Effector CD4-positive, alpha-beta T cell (primary cell): ENCODE data around the gene UNKL.

ENCODE experiments used
- DNase-seq: peaks from one replicate; pipeline ENCODE4 v3.0.0-alpha.2; 2020
- total RNA-seq: gene quantifications from one replicate; lab custom pipeline; 2026; lab: John Stamatoyannopoulos, UW

UNKL gene
- total RNA-seq, result 54.8 reads per million, percentile 70 among the genes with 10 or more reads in this experiment

DNA sequence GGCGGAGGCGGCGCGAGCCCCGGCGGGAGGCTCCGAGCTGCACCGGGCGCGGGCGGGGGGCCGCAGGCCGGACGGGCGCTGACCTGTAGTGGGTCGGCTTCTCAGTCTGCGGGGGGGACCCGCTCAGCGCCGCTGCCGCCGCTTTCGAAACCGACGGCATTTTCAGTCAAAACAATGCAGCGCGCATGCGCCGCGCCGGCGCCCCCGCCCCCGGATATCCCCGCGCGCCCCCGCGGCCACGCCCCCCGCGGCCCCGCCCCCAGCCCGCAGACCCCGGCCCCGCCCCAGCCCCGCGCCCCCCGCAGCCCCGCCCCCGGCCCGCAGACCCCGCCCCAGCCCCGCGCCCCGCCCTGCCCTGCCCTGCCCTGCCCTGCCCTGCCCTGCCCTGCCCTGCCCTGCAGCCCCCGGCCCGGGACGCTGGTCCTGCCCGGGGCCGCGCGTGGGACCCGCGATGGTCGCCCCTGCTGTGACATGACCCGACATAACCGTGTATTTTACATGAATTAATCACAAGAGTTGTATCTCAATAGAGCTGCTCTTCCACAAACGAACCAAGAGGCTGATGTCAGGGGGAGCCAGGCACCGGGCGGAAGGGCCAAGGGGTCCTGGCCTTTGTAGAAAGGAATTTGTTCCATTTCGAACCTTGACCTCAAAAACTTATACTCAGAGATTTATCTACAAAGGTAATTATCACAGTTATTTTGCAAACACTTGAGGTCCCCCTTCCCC, at the start of gene UNKL:
Gene UNKL, minus strand, starts transcription at position 173 of the 729 bp plus-strand sequence. Its CDS starts 13 bp downstream, at position 160.
- DNase-seq, result peak; percentile 78

DNA sequence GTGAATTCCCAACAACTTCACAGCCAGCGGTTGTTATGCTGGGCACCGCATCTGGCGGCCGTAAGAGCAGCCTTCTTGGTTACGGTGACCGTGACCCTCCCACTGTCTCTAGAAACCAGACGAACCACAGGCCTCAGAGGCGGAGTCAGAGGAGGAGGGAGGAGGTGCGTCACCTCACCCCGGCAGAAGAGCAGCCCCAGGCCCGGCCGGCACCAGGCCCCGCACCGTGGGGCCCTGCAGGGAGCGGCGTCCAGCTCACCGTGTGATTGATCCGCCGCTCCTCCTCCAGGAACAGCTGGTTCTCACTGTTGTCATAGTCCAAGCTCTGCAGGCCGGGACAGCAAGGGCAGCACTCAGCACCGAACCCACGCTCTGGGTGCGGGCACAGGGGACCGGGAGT, 46.6 kb upstream of the UNKL start:
- no peak for DNase-seq

DNA sequence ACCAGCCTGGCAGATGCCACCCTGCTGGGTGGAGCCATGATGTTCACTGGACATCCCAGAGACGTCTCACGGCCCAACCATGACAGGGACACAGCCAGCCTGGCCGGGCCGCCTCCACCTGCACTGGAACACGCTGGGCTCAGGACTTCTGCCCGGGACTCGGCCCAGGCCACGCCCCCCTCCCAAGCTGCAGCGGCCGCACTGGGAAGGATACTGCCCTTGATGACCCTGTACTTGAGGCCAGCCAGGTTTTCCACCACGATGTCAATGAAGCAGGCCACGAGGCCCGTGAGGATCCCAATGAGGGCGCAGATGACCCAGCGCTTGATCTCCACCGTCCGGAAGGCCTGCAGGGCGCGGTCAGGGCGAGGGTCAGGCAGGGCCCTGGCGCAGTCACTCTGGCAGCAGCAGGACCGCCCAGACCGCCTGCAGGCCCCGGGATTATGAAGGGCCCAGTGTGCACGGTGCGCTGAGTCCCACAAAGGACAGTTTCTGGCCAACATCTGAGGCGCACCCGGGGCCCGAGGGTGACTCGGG, 46.2 kb upstream of the UNKL start:
- DNase-seq, result no peak

DNA sequence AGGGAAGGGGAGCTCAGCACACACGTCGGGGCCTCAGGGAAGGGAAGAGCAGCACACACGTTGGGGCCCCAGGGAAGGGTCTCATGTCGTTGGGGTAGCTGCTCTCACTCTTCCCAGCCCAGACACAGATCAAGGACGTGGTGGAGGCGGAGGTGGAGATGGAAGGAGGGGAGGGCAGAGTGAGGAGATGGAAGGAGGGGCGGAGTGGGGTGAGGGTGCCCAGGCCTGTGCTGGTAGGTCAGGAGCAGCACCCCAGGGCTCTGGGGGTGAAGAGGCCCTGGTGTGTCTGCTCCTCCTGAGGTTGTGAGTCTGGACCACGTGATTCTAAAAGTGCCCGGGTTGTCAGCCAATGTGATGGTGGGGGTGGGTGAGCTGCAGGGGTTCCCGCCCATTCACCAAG, 45.5 kb upstream of the UNKL start:
- no peak for DNase-seq

DNA sequence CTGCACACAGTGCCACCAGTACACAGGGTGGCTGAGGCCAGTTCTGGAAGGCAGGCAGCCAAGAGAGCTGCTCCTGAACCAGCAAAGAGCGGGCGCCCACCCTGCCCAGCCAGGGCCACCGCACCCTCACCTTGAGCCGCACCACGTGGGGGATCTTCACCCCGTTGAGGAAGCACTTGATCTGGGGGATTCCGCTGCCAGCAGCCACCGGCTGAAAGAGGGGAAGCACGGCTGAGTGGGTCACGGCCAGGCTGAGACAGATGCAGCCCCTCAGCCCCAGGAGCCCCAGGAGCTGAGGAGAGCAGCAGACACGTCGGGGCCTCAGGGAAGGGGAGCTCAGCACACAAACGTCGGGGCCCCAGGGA, 44.5 kb upstream of the UNKL start:
- DNase-seq, result no peak

- DNase-seq, result no peak
Measured at GRCh38 chr16:1458336-1458976, 44.0 kb upstream of the UNKL start.

- no peak for DNase-seq
Measured at GRCh38 chr16:1457489-1458245, 43.2 kb upstream of the UNKL start.

- DNase-seq, result no peak
Measured at GRCh38 chr16:1456951-1457350, 42.4 kb upstream of the UNKL start.

GRCh38 chr16:1455190-1456171, 41.0 kb upstream of the UNKL start:
- DNase-seq, result no peak

- no peak for DNase-seq
Measured at GRCh38 chr16:1454561-1454960, 40.1 kb upstream of the UNKL start.

GRCh38 chr16:1453316-1453715, 38.8 kb upstream of the UNKL start:
- DNase-seq, result no peak

GRCh38 chr16:1452530-1452929, 38.0 kb upstream of the UNKL start:
- DNase-seq, result no peak

DNA sequence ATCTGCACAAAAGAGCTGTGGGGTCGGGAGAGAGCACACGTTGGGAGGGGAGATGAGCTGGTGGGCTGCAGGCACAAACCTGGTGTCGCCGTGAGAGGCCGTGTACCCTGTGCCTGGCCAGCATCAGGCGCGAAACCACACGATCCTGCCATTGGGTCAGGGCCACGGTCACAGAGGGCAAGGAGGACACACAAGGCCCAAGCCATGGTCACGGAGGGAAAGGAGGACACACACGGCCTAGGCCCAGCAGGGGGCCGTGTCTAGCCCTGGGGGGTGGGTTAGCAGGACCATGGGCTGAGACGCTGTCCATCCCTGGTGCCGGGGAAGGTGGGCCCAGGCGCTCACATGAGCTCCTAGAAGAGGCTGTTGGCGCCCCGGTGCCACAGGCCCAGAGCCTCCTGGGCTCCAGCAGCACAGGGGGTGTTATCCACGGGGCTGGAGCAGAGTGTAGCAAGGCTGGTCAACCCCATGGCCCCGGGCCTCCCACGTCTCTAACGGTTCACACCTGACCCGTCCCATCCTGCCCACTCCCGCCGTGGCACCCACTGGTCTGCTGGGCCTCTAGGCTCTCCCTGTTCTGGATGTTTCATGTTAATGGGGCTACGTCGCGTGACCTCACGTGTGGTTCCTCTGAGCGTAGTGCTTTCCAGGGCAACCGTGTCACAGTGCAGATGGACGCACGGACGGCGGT, 37.3 kb upstream of the UNKL start:
- DNase-seq, result no peak

GRCh38 chr16:1450841-1451240, 36.3 kb upstream of the UNKL start:
- DNase-seq, result no peak

GRCh38 chr16:1450218-1450617, 35.7 kb upstream of the UNKL start:
- no peak for DNase-seq

- no peak for DNase-seq
Measured at GRCh38 chr16:1449201-1449788, 34.8 kb upstream of the UNKL start.

- no peak for DNase-seq
Measured at GRCh38 chr16:1448536-1449116, 34.1 kb upstream of the UNKL start.

GRCh38 chr16:1447965-1448364, 33.5 kb upstream of the UNKL start:
- DNase-seq, result no peak

GRCh38 chr16:1446296-1447080, 32.0 kb upstream of the UNKL start:
- DNase-seq, result no peak
